DND-41 (cell line): ENCODE measurements around the gene SRL.

Experiments
- EZH2 ChIP-seq: IDR thresholded peaks from 3 replicates; pipeline ENCODE4 v1.6.1; 2012; ENCODE audit warnings: borderline replicate concordance, low read depth, mild to moderate bottlenecking, moderate library complexity, low read length, inconsistent platforms; ENCODE audit not compliant: severe bottlenecking
- TF ChIP-seq, protein P1 (sequence below): IDR thresholded peaks from 2 replicates; pipeline ENCODE4 v1.5.1; 2012; ENCODE audit warnings: borderline replicate concordance, low read length, moderate library complexity, mild to moderate bottlenecking; ENCODE audit not compliant: poor library complexity, severe bottlenecking; ENCODE audit errors: extremely low read depth

DNA sequence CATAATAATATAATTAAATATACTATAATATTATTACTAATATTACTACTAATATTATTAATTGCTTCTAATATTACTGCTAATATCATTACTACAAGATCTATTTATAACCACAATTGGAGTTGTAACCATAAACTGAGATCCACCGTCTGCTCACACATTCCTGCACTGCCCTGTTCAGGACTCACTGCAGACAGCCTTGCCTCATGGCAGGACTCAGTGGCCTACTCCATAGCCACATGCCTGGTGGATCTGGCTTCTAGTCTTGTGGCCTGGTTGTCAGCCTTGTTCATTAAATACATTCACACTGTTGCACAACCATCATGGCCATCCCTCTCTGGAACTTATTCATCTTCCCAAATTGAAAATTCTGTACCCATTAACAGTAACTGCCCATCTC, 48.0 kb downstream of the SRL start:
- TF ChIP-seq, protein P1, sequence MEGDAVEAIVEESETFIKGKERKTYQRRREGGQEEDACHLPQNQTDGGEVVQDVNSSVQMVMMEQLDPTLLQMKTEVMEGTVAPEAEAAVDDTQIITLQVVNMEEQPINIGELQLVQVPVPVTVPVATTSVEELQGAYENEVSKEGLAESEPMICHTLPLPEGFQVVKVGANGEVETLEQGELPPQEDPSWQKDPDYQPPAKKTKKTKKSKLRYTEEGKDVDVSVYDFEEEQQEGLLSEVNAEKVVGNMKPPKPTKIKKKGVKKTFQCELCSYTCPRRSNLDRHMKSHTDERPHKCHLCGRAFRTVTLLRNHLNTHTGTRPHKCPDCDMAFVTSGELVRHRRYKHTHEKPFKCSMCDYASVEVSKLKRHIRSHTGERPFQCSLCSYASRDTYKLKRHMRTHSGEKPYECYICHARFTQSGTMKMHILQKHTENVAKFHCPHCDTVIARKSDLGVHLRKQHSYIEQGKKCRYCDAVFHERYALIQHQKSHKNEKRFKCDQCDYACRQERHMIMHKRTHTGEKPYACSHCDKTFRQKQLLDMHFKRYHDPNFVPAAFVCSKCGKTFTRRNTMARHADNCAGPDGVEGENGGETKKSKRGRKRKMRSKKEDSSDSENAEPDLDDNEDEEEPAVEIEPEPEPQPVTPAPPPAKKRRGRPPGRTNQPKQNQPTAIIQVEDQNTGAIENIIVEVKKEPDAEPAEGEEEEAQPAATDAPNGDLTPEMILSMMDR: no peak
- no peak for TF ChIP-seq EZH2
